OCI-LY7 (cell line): ENCODE data around the gene RBBP4.
"Not testable (repeated sequence)": the region's sequence is repeated elsewhere in the genome, so short reads cannot be mapped to it uniquely, and the experiment has no call there.

Experiments used
- EZH2phosphoT487 ChIP-seq: fragments of 200-600 bp; sonication (generic); IDR thresholded peaks from 2 replicates; pipeline ENCODE4 v1.6.1; 2018; ENCODE audit warnings: low read depth, borderline replicate concordance, mild to moderate bottlenecking, mixed run types, antibody characterized with exemption, low read length, moderate library complexity, mixed read lengths
- TF ChIP-seq, protein P1 (sequence below): fragments of 200-600 bp; sonication (generic); conservative IDR thresholded peaks from 2 replicates; pipeline ENCODE4 v1.5.1; 2014; ENCODE audit warnings: mild to moderate bottlenecking, antibody characterized with exemption, low read length, moderate library complexity, mixed read lengths

DNA sequence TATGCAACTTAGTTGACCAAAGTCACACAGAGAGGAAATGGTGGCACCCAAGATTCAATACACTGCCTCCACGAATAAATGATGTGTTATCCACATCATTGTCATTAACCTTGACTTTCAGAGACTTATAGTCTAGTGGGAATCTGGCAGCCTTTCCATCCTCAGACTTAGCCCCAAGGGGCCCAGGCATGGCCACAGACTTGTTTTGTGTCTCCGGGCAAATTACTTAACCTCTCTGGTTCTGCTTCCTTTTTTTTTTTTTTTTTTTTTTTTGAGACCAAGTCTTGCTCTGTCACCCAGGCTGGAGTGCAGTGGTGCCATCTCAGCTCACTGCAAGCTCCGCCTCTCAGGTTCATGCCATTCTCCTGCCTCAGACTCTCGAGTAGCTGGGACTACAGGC lies 60.2 kb downstream of the RBBP4 start:
- TF ChIP-seq, protein P1, sequence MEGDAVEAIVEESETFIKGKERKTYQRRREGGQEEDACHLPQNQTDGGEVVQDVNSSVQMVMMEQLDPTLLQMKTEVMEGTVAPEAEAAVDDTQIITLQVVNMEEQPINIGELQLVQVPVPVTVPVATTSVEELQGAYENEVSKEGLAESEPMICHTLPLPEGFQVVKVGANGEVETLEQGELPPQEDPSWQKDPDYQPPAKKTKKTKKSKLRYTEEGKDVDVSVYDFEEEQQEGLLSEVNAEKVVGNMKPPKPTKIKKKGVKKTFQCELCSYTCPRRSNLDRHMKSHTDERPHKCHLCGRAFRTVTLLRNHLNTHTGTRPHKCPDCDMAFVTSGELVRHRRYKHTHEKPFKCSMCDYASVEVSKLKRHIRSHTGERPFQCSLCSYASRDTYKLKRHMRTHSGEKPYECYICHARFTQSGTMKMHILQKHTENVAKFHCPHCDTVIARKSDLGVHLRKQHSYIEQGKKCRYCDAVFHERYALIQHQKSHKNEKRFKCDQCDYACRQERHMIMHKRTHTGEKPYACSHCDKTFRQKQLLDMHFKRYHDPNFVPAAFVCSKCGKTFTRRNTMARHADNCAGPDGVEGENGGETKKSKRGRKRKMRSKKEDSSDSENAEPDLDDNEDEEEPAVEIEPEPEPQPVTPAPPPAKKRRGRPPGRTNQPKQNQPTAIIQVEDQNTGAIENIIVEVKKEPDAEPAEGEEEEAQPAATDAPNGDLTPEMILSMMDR = not testable (repeated sequence)
- TF ChIP-seq EZH2phosphoT487 = not testable (repeated sequence)
